Muscle of back (tissue), 13 donors: ENCODE measurements around the gene YBX2. TPM values are rescaled to one million over a fixed set of nuclear protein-coding genes. Genes with fewer than 3 reads are reported as not detected.
A peak's percentile ranks its signal among the peaks of the same experiment; 100 is the strongest.
"Not testable (repeated sequence)": the region's sequence is repeated elsewhere in the genome, so short reads cannot be mapped to it uniquely, and the experiment has no call there.

Source experiments
- DNase-seq, 3 donors: peaks; one replicate each; pipeline versions ENCODE4 v3.0.0 to v3.0.0-alpha.2; 2013
- long read RNA-seq, 9 donors: transcript quantifications; one replicate each; lab custom pipeline, GENCODE V29; 2026
- polyA plus RNA-seq, 10 donors: library from polyadenylated mRNA; unstranded; fragments of 120-200 nt; gene quantifications; one replicate each; pipeline ENCODE4 v1.2.1, GENCODE V29; 2013; ENCODE audit not compliant: insufficient read length in 10 of 10

YBX2 gene
- polyA plus RNA-seq = 1 to 10 TPM; 1.2 to 4.2 (median 1.9) TPM
- long read RNA-seq, donor 1 = 0 reads
- long read RNA-seq, donor 2 = 0 reads
- long read RNA-seq, donor 3 = 0 reads
- long read RNA-seq, donor 4 = 0 reads
- long read RNA-seq, donor 5 = 0 reads
- long read RNA-seq, donor 6 = 0 reads
- long read RNA-seq, donor 7, partial matches to known transcripts = 393 of 402 reads
- long read RNA-seq, donor 7, other reads (novel, unspliced or antisense) = 9 of 402 reads
- long read RNA-seq, donor 8 = 0 reads
- long read RNA-seq, donor 9 = 0 reads

- DNase-seq = peak in 1 of 3 donors; percentile 57
Measured at GRCh38 chr17:7294614-7295153, at the start of gene YBX2. TSS of gene YBX2 (minus strand) at chr17:7294639. CDS start at chr17:7294500, 139 bp downstream.

- no peak for DNase-seq
Measured at GRCh38 chr17:7343250-7343649, 48.8 kb upstream of the YBX2 start.

GRCh38 chr17:7341842-7342241 lies 47.4 kb upstream of the YBX2 start:
- DNase-seq = no peak

DNA sequence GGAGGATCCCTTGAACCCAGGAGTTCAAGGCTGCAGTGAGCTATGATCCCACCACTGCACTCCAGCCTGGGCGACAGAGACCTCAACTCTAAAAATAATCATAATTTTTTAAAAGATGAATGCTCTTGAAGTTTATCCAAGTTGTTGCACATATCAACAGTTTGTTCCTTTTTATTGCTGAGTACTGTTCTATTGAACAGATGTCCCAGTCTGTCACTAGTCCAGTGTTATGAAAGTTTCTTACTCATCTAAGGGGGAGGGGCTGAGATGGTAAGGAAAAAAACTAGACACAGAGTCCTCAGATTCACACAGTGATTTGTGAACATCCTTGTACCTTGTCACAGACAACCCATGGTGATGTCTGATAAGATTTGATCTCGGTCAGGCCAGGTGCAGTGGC lies 45.7 kb upstream of the YBX2 start:
- DNase-seq = no peak

DNA sequence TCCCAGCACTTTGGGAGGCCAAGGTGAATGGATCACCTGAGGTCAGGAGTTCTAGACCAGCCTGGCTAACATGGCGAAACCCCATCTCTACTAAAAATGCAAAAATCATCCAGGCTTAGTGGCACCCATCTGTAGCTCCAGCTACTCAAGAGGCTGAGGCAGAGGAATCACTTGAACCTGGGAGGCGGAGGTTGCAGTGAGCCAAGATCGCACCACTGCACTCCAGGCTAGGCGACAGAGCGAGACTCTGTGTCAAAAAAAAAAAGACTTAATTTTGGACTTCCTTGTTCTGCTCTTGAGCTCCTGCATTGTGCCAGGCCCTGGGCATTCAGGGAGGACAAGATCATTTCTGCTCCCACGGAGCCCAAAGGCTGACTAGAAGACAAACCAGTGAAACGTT lies 43.2 kb upstream of the YBX2 start:
- DNase-seq = not testable (repeated sequence)

GRCh38 chr17:7336240-7337175 lies 42.1 kb upstream of the YBX2 start, which contains the start of gene ACAP1:
TSS of gene ACAP1 (plus strand) at chr17:7336529. CDS start at chr17:7336735, 206 bp downstream.
- DNase-seq = no peak

DNA sequence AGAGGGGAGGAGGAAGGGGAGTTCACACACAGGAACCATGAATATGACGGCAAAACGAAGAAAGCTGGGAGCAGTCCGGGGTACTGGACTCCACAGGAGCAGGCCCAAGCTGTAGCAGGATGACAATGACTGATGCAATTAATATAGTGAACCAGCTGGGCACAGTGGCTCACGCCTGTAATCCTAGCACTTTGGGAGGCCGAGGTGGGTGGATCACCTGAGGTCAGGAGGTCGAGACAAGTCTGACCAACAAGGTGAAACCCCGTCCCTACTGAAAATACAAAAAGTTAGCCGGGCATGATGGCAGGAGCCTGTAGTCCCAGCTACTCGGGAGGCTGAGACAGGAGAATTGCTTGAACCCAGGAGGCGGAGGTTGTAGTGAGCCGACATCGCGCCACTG lies 41.3 kb upstream of the YBX2 start:
- DNase-seq = not testable (repeated sequence)

DNA sequence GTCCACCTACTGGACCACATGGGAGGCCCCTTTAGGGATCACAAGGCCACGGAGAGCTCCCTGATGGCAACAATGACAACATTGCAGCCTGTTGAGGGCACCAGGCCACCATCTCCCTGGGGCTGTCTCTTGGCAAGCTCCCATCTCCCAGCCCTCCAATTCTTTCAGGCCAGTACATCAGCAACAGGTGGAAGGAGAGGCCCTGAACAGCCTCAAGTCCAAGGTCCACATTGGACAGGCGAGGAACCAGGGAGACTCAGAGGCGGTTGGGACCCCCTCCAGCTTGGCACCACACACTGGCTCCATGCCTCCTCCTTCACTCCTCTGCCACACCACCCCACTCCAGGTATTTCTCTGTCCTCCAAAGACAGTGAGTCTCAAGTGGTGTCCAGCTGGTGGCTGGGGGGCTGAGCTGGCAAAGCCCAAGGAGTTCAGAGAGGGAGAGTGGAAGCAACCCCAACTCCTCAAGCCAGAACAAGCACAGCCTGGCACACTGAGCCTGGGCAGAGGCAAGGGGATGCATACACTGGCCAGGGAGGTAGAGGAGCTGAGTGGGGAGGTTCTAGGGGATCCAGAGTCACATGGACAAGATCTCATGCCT lies 40.6 kb upstream of the YBX2 start:
- no peak for DNase-seq

GRCh38 chr17:7332600-7333069 lies 38.2 kb upstream of the YBX2 start:
- not testable (repeated sequence) for DNase-seq

GRCh38 chr17:7332111-7332510 lies 37.7 kb upstream of the YBX2 start:
- no peak for DNase-seq

- DNase-seq = no peak
Measured at GRCh38 chr17:7330638-7331015, 36.2 kb upstream of the YBX2 start.

GRCh38 chr17:7329997-7330637 lies 35.7 kb upstream of the YBX2 start:
- DNase-seq = peak in 2 of 3 donors; percentile 82 to 90

GRCh38 chr17:7329374-7329996 lies 35.0 kb upstream of the YBX2 start:
- peak; percentile 99 to 100 (median 99) for DNase-seq

GRCh38 chr17:7328840-7329373 lies 34.5 kb upstream of the YBX2 start, which contains the start of gene NEURL4:
TSS of gene NEURL4 (minus strand) at chr17:7329335. CDS start at chr17:7329312, 23 bp downstream.
- no peak for DNase-seq

DNA sequence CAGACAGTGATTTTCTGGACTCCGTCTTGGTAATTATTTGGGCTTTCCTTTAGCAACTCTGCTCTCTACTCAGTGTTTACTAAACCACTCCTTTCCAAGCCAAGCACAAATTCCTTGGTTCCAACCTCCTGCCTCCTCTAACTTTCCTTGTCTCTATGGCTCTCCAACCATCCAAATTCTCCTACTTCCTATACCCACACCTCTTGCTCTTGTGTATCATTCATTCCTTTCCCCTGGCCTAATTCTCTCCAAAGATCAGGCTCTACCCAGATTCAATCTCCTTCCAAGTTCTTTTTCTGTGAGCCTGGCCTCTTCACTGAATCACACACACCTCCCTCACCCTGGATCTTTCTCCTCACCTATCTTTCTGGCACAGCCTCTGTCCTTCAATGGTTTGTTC lies 33.6 kb upstream of the YBX2 start:
- no peak for DNase-seq

DNA sequence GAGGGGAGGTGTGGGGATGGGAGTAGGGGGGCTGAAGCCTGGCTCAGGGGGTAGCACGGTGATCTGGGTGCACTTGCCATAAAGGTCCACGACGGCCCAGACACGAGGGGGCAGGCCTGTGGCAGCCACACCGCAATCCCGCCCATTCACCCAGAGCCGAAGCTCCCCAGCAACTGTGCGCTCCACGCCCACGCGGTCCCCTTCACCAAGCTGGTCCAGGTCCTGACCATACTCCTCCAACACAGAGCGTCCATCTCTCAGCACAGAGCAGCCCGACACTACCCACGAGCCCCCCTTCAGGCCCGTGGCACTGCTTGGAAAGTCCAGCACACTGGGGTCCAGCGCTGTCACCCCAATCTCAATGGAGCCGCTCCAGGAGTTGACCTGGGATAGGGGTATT lies 33.1 kb upstream of the YBX2 start:
- no peak for DNase-seq

- DNase-seq = no peak
Measured at GRCh38 chr17:7327056-7327455, 32.6 kb upstream of the YBX2 start.

GRCh38 chr17:7326186-7326585 lies 31.7 kb upstream of the YBX2 start:
- DNase-seq = no peak

DNA sequence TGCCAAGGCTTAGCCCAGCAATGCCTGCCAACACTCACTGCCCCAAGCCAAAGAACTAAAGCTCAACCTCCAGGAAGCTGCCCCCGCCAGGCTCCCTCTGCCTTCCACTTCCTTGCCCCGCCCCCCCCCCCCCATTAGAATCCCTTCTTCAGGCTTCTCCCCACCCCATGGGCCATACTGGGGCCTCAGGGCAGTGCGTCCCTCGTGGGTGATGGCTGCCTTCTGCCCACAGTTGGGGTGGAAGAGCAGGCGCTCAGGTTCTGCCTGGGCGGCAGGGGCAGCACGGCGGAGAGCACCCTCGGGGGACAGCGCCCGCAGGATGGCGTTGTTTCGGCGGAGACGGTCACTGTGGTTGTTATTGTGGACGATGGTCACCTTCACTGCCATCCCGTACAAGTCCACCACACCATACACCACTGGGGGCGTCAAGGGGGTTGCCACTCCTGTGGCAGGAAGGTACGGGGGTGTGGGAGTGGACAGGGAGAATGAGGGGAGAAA lies 30.6 kb upstream of the YBX2 start:
- DNase-seq = no peak

- no peak for DNase-seq
Measured at GRCh38 chr17:7324438-7324779, 30.0 kb upstream of the YBX2 start.
